ENCODE measurements around the gene CRYZ.

GRCh38 chr1:74777525-74777924 lies 44.7 kb upstream of the CRYZ start:
- TF ChIP-seq POLR2AphosphoS5 (IDR thresholded peaks at IDR 0.05; ENCODE audit: low read depth, low read length) (no peak), SIN3A (conservative IDR thresholded peaks at IDR 0.05 in 1 of 2, IDR thresholded peaks at IDR 0.05 in 1 of 2; ENCODE audit: low read depth in 1 of 2, low read length in 2 of 2) (no peak), YY1 (IDR thresholded peaks at IDR 0.05; ENCODE audit: low read depth, low read length) (no peak), CEBPB (IDR thresholded peaks at IDR 0.05; ENCODE audit: low read depth, low read length) (no peak)
- TF ChIP-seq, protein P1, sequence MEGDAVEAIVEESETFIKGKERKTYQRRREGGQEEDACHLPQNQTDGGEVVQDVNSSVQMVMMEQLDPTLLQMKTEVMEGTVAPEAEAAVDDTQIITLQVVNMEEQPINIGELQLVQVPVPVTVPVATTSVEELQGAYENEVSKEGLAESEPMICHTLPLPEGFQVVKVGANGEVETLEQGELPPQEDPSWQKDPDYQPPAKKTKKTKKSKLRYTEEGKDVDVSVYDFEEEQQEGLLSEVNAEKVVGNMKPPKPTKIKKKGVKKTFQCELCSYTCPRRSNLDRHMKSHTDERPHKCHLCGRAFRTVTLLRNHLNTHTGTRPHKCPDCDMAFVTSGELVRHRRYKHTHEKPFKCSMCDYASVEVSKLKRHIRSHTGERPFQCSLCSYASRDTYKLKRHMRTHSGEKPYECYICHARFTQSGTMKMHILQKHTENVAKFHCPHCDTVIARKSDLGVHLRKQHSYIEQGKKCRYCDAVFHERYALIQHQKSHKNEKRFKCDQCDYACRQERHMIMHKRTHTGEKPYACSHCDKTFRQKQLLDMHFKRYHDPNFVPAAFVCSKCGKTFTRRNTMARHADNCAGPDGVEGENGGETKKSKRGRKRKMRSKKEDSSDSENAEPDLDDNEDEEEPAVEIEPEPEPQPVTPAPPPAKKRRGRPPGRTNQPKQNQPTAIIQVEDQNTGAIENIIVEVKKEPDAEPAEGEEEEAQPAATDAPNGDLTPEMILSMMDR (IDR thresholded peaks at IDR 0.05; ENCODE audit: control extremely low read depth in 1 of 3, insufficient read depth in 1 of 3, low read depth in 1 of 3, low read length in 3 of 3): no peak
